PC-9 (cell line): Measurements from ENCODE around the gene EYS. TPM values are rescaled to one million over a fixed set of nuclear protein-coding genes. Genes with fewer than 3 reads are reported as not detected.

Source experiments
- BruUV-seq: library from RNA; stranded (reverse); fragments of 400-500 nt; replicated peaks from 2 replicates; lab custom pipeline; 2021; lab: Mats Ljungman, UMichigan
- CTCF ChIA-PET: fragments of 300-600 bp; sonication (Branson Sonifier 250); formaldehyde crosslinking; loops from one replicate; lab custom pipeline; 2022; ENCODE audit warnings: antibody characterized with exemption; lab: Charles Lee
- POLR2A ChIA-PET: fragments of 300-600 bp; sonication (Branson Sonifier 250); formaldehyde crosslinking; loops from one replicate; lab custom pipeline; 2022; ENCODE audit warnings: antibody characterized with exemption; ENCODE audit not compliant: unreplicated experiment; lab: Charles Lee
- DNase-seq, 2 experiments: peaks; one replicate each; pipeline versions ENCODE4 v3.0.0 to v3.0.0-alpha.2; 2015 to 2022; ENCODE audit warnings: mixed read lengths in 1 of 2
- H2AFZ ChIP-seq: fragments of 200-600 bp; sonication (generic); 2 replicates; pipeline ENCODE4 v1.8.1; 2017; ENCODE audit warnings: antibody characterized with exemption
- H3F3A ChIP-seq: fragments of 200-600 bp; sonication (generic); 2 replicates; pipeline ENCODE4 v1.8.1; 2017; ENCODE audit warnings: antibody characterized with exemption, mild to moderate bottlenecking, low read depth; ENCODE audit not compliant: insufficient read depth
- H3K27ac ChIP-seq: fragments of 200-600 bp; sonication (generic); 2 replicates; pipeline ENCODE4 v1.6.1; 2016; ENCODE audit warnings: mixed run types
- H3K27me3 ChIP-seq: fragments of 200-600 bp; sonication (generic); 2 replicates; pipeline ENCODE4 v1.6.1; 2016; ENCODE audit warnings: low read depth, mixed run types; ENCODE audit not compliant: insufficient read depth
- H3K36me3 ChIP-seq: fragments of 200-600 bp; sonication (generic); 2 replicates; pipeline ENCODE4 v1.6.1; 2016; ENCODE audit warnings: low read depth, mixed run types
- H3K4me1 ChIP-seq: fragments of 200-600 bp; sonication (generic); replicated peaks from 2 replicates; pipeline ENCODE4 v1.6.1; 2016; ENCODE audit warnings: mixed run types; ENCODE audit not compliant: insufficient read depth
- H3K4me2 ChIP-seq: fragments of 200-600 bp; sonication (generic); 2 replicates; pipeline ENCODE4 v1.6.1; 2017; ENCODE audit warnings: mixed run types
- H3K4me3 ChIP-seq: fragments of 200-600 bp; sonication (generic); 2 replicates; pipeline ENCODE4 v1.6.1; 2016; ENCODE audit warnings: mixed run types
- H3K79me2 ChIP-seq: fragments of 200-600 bp; sonication (generic); 2 replicates; pipeline ENCODE4 v1.6.1; 2017; ENCODE audit warnings: low read depth, mixed run types
- H3K9me2 ChIP-seq: fragments of 200-600 bp; sonication (generic); 2 replicates; pipeline ENCODE4 v1.8.1; 2017; ENCODE audit warnings: mild to moderate bottlenecking; ENCODE audit not compliant: insufficient read depth
- H3K9me3 ChIP-seq: fragments of 200-600 bp; sonication (generic); 2 replicates; pipeline ENCODE4 v1.8.1; 2016; ENCODE audit warnings: low read depth; ENCODE audit not compliant: insufficient read depth
- H4K20me1 ChIP-seq: fragments of 200-600 bp; sonication (generic); 2 replicates; pipeline ENCODE4 v1.8.1; 2017; ENCODE audit not compliant: insufficient read depth
- CTCF ChIP-seq: fragments of 200-600 bp; sonication (generic); conservative IDR thresholded peaks from 2 replicates; pipeline ENCODE4 v1.6.1; 2017; ENCODE audit warnings: mixed run types, antibody characterized with exemption, mild to moderate bottlenecking, moderate library complexity
- EZH2 ChIP-seq: fragments of 200-600 bp; sonication (generic); IDR thresholded peaks from 2 replicates; pipeline ENCODE4 v1.8.0; 2017; ENCODE audit warnings: antibody characterized with exemption, low read depth
- intact Hi-C: fragments of 100-400 bp; cut with micrococcal nuclease; formaldehyde crosslinking; loops from one replicate; pipeline ENCODE4 v1.10.0; 2022; ENCODE audit not compliant: unreplicated experiment
- total RNA-seq: library from RNA; stranded (reverse); gene quantifications from 2 replicates; pipeline ENCODE4 v1.2.3, GENCODE V29; 2021

Gene EYS
- total RNA-seq, 1 experiment from 2014 or later: not detected

- BruUV-seq: no TSS peak
- no peak overlapping the region for H3K27ac ChIP-seq
- H3K9me2 ChIP-seq: no peaks in the 10 kb centered on the region
- H3K4me1 ChIP-seq: no peaks in the 10 kb centered on the region
- H3F3A ChIP-seq: no peaks in the 10 kb centered on the region
- no peaks in the 10 kb centered on the region for H3K36me3 ChIP-seq
- intact Hi-C loops: no loop called here
- ChIA-PET CTCF (no interaction called here), POLR2A (no interaction called here)
- no peaks in the 10 kb centered on the region for H4K20me1 ChIP-seq
- no peak overlapping the region for H2AFZ ChIP-seq
- H3K79me2 ChIP-seq: no peaks in the 10 kb centered on the region
- H3K4me2 ChIP-seq: no peak overlapping the region
- no peak for DNase-seq
- no peak overlapping the region for H3K4me3 ChIP-seq
- TF ChIP-seq EZH2 (no peak), CTCF (no peak)
- no peaks in the 10 kb centered on the region for H3K27me3 ChIP-seq
- no peaks in the 10 kb centered on the region for H3K9me3 ChIP-seq
These were observed 1227.9 kb downstream of the EYS start for GRCh38 chr6:64479134-64479533.

- Histone ChIP-seq H3F3A (no peaks in the 10 kb centered on the region), H3K9me2 (no peaks in the 10 kb centered on the region), H3K79me2 (no peaks in the 10 kb centered on the region), H3K4me1 (no peaks in the 10 kb centered on the region), H4K20me1 (no peaks in the 10 kb centered on the region), H3K4me3 (no peak overlapping the region), H3K27me3 (no peaks in the 10 kb centered on the region), H3K27ac (no peak overlapping the region), H3K36me3 (no peaks in the 10 kb centered on the region), H3K4me2 (no peak overlapping the region), H2AFZ (no peak overlapping the region), H3K9me3 (no peaks in the 10 kb centered on the region)
- no peak for DNase-seq
- ChIA-PET CTCF (no interaction called here), POLR2A (no interaction called here)
- intact Hi-C loops: no loop called here
- BruUV-seq: no TSS peak
- TF ChIP-seq CTCF (no peak), EZH2 (no peak)
These were observed 1229.6 kb downstream of the EYS start for GRCh38 chr6:64477391-64477790.

GRCh38 chr6:64476935-64477334, 1230.1 kb downstream of the EYS start:
- CTCF ChIA-PET: no interaction called here
- H3K4me1 ChIP-seq: no peaks in the 10 kb centered on the region
- H3K9me2 ChIP-seq: no peaks in the 10 kb centered on the region
- POLR2A ChIA-PET: no interaction called here
- no peak overlapping the region for H2AFZ ChIP-seq
- H3K79me2 ChIP-seq: no peaks in the 10 kb centered on the region
- no peaks in the 10 kb centered on the region for H3K36me3 ChIP-seq
- H4K20me1 ChIP-seq: no peaks in the 10 kb centered on the region
- BruUV-seq: no TSS peak
- H3K4me2 ChIP-seq: no peak overlapping the region
- H3K27ac ChIP-seq: no peak overlapping the region
- H3K9me3 ChIP-seq: no peaks in the 10 kb centered on the region
- intact Hi-C loops: no loop called here
- H3K4me3 ChIP-seq: no peak overlapping the region
- DNase-seq: no peak
- no peaks in the 10 kb centered on the region for H3F3A ChIP-seq
- H3K27me3 ChIP-seq: no peaks in the 10 kb centered on the region
- TF ChIP-seq EZH2 (no peak), CTCF (no peak)
